OCI-LY7 (cell line): ENCODE data around the gene RC3H1.

ENCODE experiments used
- EZH2phosphoT487 ChIP-seq: fragments of 200-600 bp; sonication (generic); IDR thresholded peaks from 2 replicates; pipeline ENCODE4 v1.6.1; 2018; ENCODE audit warnings: low read depth, borderline replicate concordance, mild to moderate bottlenecking, mixed run types, antibody characterized with exemption, low read length, moderate library complexity, mixed read lengths
- TF ChIP-seq, protein P1 (sequence below): fragments of 200-600 bp; sonication (generic); conservative IDR thresholded peaks from 2 replicates; pipeline ENCODE4 v1.5.1; 2014; ENCODE audit warnings: mild to moderate bottlenecking, antibody characterized with exemption, low read length, moderate library complexity, mixed read lengths

DNA sequence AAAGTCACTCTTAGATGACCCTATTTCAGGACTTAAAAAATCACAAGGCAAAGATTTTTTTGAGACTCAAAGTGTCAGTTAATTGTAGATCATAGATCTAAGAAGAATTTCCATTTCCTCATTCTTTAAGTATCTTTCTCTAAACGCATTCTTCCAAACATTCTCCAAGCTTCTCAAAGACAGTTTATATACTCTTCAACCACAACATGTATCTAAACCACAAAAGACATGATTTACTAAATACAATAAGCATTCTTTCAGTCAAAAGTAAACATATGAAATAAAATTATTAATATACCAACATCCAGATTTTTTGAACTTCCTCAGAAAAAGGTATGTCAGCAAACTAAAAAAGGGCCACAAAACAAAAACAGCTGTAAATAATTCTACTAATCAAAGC, 24.4 kb downstream of the RC3H1 start:
- TF ChIP-seq, protein P1, sequence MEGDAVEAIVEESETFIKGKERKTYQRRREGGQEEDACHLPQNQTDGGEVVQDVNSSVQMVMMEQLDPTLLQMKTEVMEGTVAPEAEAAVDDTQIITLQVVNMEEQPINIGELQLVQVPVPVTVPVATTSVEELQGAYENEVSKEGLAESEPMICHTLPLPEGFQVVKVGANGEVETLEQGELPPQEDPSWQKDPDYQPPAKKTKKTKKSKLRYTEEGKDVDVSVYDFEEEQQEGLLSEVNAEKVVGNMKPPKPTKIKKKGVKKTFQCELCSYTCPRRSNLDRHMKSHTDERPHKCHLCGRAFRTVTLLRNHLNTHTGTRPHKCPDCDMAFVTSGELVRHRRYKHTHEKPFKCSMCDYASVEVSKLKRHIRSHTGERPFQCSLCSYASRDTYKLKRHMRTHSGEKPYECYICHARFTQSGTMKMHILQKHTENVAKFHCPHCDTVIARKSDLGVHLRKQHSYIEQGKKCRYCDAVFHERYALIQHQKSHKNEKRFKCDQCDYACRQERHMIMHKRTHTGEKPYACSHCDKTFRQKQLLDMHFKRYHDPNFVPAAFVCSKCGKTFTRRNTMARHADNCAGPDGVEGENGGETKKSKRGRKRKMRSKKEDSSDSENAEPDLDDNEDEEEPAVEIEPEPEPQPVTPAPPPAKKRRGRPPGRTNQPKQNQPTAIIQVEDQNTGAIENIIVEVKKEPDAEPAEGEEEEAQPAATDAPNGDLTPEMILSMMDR = no peak
- TF ChIP-seq EZH2phosphoT487 = no peak
